Stimulated activated CD4-positive, alpha-beta T cell treated with anti-CD3 and anti-CD28 coated beads, TNF-alpha, amount 100 ng/mL, for 48 hours (primary cell): ENCODE results near the gene RMDN3.

Experiments used
- DNase-seq, 3 donors: peaks; one replicate each; pipeline ENCODE4 v3.0.0-alpha.2; 2020; ENCODE audit warnings: low read depth in 3 of 3

Gene RMDN3

GRCh38 chr15:40747685-40748631, 7.1 kb downstream of the RMDN3 start:
- DNase-seq, result no peak

GRCh38 chr15:40746916-40747418, 8.1 kb downstream of the RMDN3 start:
- no peak for DNase-seq

- DNase-seq, result no peak
Measured at GRCh38 chr15:40744815-40745152, 10.3 kb downstream of the RMDN3 start.

GRCh38 chr15:40743921-40744814, 10.9 kb downstream of the RMDN3 start:
- peak in 2 of 3 donors; percentile 51 to 53 for DNase-seq

- DNase-seq, result no peak
Measured at GRCh38 chr15:40743485-40743901, 11.6 kb downstream of the RMDN3 start.

GRCh38 chr15:40739854-40740253, 15.2 kb downstream of the RMDN3 start:
- DNase-seq, result no peak

- no peak for DNase-seq
Measured at GRCh38 chr15:40739047-40739446, 16.0 kb downstream of the RMDN3 start.

- no peak for DNase-seq
Measured at GRCh38 chr15:40737048-40737447, 18.0 kb downstream of the RMDN3 start.

- no peak for DNase-seq
Measured at GRCh38 chr15:40736575-40736974, 18.5 kb downstream of the RMDN3 start.

- DNase-seq, result no peak
Measured at GRCh38 chr15:40731034-40731433, 24.0 kb downstream of the RMDN3 start.

- no peak for DNase-seq
Measured at GRCh38 chr15:40723919-40724318, 31.1 kb downstream of the RMDN3 start.

GRCh38 chr15:40722934-40723333, 32.1 kb downstream of the RMDN3 start:
- no peak for DNase-seq

- no peak for DNase-seq
Measured at GRCh38 chr15:40722354-40722753, 32.7 kb downstream of the RMDN3 start.

- DNase-seq, result no peak
Measured at GRCh38 chr15:40721701-40722100, 33.4 kb downstream of the RMDN3 start.

GRCh38 chr15:40716165-40716564, 38.9 kb downstream of the RMDN3 start:
- DNase-seq, result no peak

- DNase-seq, result no peak
Measured at GRCh38 chr15:40714144-40714543, 40.9 kb downstream of the RMDN3 start.

GRCh38 chr15:40706121-40706520, 48.9 kb downstream of the RMDN3 start:
- DNase-seq, result no peak

- no peak for DNase-seq
Measured at GRCh38 chr15:40702077-40702476, 53.0 kb downstream of the RMDN3 start.

GRCh38 chr15:40697916-40698315, 57.1 kb downstream of the RMDN3 start:
- DNase-seq, result no peak

- DNase-seq, result no peak
Measured at GRCh38 chr15:40696228-40696627, 58.8 kb downstream of the RMDN3 start.

- peak in 1 of 3 donors; percentile 16 for DNase-seq
Measured at GRCh38 chr15:40695469-40695890, 59.6 kb downstream of the RMDN3 start.
